Fibroblast of peridontal ligament (primary cell): ENCODE results near the gene STK39.
"Not testable (repeated sequence)": the region's sequence is repeated elsewhere in the genome, so short reads cannot be mapped to it uniquely, and the experiment has no call there.

Experiments used
- DNase-seq: peaks from one replicate; pipeline ENCODE4 v3.0.0-alpha.2; 2010; ENCODE audit errors: extremely low read depth

The STK39 gene

DNA sequence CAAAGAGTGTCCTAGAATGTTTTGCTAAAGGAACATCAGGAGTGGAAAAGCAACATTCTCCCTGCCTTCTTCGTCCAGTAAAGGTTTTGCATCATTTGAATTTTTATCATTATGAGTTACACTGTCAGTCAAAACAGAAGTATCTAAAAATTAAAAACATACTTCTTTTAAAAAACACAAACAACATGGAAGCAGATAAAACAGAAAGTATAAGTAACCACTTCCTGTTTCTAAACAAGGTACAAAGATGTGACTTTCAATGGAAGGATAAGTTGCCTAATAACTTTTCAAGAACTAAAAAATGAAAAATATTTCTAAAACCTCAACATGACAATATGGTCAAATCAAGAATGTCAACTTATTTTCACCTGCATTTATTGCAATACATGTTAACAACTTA, 158.2 kb downstream of the STK39 start:
- no peak for DNase-seq

DNA sequence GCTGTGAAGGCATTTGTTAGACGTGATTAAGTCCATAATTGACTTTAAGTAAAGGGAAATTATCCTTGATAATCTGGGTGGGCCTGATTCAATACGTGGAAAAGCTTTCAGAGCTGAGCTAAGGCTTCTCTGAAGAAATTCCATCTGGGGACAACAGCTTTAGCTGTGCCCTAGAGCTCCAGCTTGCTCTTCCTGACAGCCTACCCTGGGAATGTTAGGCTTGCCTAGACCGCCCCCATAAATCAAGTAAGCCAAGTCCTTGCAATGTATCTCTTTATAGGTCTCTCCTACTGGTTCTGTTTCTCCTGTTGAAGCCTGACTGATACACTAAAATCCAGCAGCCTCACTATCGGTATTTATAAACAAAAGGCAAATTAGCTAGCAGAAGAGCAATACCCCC, 160.0 kb downstream of the STK39 start:
- DNase-seq: no peak

DNA sequence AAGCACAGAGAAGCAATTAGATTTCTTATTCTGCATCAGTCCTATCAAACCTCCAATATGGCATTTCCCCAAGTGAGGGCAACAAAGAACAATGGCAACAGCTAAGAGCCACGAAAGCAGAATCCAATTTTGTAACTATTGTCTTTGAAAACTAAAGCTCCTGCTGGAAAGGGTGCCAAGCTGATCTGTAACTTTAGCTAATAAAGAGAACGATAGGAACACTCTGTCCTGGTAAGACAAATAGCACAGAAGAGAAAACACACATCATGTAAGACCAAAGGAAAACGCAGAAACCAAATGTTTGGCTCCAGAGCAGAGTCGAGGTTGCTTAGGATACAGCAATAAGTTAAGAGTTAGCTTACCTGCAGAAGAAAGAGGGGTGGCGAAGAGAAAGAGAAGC, 160.5 kb downstream of the STK39 start:
- no peak for DNase-seq

DNA sequence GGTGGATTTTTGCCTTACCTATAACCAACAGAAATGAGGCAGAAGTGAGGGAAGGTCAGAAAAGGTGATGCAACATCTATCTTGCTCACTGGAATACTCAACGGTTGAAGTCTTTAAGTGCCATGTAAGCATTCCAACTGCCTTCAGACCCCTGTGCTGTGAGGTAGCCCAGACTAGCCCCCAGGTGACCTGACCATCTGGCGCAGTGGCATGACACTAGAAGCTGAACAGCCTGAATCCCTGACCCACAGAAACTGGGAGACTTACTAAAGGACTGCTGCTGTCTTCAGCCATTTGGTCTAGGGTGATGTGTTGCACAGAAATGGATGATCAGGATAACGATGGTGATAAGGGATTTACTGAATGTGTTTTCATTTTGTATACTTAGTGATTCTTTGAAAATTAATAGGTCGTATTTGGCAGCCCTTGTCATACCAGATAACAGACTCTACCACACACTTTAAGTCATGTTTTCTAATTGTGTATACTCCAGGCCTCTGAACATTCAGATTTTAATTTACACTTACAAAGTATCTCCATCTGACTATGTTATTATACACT, 161.5 kb downstream of the STK39 start:
- no peak for DNase-seq

DNA sequence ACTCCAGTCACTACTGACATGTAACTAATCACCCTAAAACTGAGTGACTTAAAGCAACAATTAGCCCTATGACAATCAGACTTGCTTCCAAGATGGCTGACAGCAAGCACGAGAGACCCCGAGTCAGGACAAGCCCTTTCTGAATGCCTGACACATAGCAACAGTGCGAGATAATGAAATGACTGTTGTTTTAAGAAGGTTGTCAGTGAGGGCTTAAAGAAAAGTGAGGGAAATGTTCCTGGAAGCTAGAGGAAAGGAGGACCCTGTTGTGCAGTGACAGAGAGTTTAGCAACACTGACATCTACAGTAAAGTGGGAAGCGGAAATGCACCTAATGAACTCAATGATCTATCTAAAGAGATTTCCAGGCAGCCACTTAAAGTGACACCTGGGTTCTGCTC, 163.1 kb downstream of the STK39 start:
- no peak for DNase-seq

DNA sequence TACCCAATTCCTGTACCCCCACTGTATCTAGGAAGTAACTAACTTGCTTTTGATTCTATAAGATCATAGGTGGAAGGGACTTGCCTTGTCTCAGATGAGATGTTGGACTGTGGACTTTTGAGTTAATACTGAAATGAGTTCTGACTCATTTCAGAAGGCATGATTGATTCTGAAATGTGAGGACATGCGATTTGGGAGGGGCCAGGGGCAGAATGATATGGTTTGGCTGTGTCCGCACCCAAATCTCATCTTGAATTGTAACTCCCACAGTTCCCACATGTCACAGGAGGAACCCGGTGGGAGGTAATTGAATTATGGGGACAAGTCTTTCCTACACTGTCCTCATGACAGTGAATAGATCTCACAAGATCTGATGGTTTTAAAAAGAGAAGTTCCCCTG, 165.9 kb downstream of the STK39 start:
- not testable (repeated sequence) for DNase-seq

DNA sequence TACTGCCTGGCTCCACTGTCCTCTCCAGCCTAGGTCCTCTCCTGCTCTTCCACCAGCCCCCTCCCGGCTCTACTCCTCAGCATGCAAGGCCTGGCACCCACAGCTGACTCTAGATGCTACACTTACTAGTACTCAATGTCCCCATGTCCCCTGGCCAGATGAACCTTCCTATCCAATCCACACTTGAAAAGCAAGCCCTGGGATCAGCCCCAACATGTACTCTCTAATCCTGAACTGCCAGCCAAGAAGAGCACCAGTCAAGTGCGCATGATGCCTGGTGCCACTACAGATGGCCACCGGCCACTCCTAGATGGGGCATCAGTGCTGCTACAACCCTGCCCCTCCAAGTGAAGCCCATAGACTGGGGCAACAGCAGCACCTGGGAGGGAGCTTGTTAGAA, 168.2 kb downstream of the STK39 start:
- no peak for DNase-seq

DNA sequence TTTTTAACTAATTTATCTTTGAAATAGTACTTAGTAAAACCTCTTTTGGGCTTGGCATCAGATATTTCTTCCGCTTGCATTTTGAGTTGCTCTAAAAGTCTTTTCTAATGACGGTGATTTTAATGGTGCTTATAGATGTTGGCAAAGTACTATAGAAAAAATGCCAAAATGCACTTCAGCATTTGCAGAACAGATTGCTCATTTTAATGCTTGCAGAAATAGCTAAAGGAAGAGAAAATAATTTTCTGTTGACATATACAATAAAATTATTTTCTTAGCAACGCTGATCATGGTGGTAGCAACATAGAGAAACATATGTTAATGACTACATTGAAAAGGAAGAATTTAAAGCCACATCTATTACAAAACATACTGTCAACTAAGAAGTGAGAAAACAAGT, 170.7 kb downstream of the STK39 start:
- DNase-seq: no peak

DNA sequence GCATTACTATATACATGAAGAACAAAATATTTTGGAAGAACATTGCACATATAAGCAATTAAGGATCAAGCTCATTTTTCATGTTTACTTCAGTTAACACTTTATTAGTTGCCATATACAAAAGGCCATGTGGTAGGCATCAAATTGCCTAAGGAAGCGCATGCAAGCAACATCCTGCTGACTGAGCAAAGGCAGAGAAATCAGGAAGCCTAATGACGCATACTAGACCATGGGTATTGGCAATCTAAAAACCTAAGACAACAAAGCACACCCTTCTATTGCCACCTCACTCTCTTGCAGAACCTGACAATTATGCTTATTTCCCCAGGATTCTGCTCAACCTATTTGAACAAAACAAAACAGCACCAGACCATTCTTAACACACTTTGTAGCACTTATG, 171.9 kb downstream of the STK39 start:
- peak; percentile 18 for DNase-seq

DNA sequence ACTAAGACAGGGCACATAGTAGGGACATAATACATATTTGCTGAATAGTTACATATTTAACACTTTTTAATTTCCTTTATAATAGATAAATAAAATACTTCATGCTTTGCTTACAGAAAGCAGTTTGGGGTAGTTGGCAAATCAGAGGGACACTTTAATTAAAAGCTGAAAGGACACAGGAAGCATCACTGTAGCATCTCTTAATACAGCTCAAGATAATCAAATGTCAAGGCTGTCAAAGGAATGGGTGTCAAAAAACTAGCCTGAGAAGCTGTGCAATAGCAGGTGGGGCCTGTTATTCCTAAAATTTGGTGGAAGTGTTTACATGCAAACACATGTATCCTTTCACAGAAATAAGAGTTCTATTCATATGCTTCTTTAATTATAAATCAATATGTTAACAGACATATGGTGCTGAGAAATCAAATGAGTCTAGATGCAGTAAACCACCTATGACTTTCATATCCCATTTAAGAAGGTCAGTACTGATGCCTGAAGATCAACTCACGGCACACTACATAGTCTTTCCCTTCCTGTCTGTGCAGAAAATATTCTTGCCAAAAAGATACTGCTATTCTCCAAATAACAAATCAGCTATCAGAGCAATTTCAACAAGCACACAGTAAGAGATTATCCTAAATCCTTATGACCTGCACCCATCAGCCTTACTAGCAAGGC, 174.6 kb downstream of the STK39 start:
- no peak for DNase-seq

DNA sequence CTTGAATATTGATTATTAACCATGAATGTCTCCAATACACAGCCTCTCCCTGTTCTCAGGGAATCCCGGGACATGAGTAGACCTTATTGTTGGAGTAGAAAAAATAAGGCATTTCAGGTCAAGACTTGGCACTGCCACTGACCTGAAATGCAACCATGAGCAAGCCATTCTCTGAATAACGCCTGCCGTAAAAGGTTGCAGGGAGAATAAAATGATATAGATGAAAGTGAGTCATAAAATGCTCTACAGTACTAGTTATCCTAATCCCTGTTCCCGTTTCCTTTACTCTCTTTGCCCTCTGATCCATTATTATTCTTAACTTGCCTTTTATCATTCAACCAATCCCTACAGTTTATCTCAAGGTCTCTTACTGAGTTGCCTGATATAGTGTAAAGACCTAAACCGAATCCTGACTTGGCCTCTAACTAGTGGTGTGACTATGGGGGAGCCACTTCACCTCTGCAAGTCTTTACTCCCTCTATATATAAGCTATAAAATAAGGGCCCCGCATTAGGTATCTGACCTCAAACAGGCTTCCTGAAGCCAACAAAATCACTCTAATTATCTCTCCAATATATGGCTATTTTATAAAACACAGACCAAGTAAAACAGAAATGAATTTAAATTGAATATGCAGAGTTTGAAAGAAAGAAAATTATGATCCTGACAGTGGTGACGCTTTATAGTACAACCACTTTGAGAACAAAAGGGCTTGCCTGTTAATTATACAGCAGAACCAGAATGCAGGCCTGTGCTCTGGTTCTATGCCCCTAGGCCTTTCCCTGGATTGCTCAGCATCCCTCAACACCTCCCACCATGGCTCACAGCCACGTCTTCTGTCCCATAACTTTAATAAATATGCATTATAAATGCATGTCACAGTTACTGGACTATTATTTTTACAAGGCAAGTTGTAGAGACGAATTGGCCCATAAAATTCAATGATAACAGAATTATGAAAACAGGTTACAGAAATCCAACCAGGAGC, 183.1 kb downstream of the STK39 start:
- no peak for DNase-seq

DNA sequence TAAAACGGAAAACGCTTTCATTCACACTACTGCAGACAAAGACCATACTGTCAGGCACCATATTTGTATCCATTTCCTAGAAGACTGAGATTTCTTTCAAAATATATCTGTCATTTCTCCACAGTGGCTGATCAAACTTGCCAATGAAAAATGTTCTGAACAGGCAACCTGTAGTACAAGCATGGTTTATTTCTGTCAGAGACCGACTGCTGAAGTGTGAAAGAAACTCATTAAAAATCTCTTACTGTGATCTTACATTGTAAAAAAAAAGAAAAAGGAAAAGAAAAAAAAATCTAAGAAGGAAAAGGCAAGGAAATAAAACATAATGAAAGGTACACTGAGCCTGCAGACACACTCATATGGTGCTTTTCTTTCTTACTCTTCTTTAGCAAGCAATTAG, 184.5 kb downstream of the STK39 start:
- no peak for DNase-seq

DNA sequence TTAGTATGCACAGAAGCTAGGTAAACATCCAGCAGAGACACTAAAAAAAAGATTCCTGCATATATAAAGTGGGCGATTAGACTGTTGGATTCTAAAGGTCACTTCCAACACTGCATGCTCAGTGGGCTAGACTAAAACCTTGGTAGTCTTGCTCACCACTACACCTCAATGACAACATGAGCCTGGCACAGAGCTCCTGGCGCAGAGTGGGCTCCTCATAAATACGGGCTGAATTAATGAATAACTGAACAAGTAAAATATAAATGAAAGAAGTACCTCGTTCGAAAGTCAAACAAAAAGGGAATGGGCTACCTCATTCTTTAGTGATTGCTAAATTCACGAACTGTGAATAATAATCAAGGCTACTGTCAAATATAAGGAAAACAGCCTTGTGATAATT, 185.3 kb downstream of the STK39 start:
- DNase-seq: no peak

DNA sequence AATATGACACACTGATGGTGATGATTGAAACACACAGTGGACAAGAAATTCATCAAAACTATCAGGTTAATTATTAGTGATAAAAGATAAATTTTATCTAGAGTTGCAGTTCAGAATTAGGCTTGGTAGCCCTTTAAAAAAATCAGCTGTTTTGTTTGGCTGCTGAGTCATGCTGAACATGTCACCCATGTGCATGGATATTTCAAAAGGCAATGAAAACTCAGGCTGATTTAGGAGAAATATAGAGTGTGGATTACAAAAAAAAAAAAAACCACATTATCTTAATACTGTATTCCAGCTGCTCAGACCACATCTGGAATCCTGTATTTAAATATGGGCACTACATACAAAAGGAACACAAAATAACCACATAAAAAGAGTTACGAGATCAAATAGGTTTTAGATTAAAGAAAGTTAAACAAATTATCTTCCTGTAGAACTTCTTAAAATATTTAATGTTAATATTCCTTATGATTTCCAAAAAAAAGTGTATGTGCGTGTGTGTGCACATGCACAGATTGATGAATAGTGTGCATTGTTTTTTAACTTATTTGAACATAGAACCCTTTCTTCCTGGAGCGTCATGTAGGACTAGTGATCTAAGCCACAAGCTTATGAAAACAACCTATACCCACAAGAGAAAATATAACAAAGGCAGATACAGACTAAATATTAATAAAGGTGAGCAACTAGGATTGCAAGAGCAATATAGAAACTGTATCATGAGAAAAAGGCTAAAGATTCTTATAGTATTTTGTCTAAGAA, 186.2 kb downstream of the STK39 start:
- DNase-seq: peak; percentile 78

DNA sequence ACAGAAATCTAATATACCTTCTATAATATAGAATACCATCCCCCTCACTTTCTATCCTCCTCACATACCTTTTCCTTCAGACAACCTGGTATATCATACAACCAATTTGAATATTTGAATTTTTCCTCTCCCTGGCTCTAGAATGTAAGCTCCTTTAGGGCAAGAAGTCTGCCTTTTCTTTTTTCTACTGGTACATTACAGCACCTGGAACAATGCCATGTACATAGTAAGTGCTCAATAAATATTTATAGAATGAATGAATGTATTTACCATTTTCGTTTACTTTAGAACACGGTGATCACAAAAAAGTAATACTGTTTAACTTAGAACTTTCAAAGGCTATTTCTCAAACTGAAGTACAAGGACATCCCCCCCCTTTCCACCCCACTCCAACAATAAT, 187.6 kb downstream of the STK39 start:
- no peak for DNase-seq

DNA sequence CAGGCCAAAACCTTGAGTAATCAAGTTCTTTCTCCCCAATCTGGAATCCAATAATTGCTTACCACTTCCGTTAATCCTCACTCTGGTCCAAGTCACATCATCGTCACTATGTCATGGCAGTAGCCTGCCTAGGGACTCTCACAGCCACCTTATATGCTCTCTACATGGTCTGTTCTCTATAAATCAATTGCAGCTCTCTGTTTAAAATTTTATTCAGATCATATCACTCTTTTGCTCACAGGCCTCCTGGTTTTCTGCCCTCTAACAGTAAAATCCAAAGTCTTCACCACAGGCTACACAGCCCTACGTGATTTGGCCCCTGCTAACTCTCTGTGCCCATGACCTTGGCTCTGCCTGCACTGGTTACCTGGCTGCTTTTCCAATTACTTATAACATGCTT, 188.7 kb downstream of the STK39 start:
- no peak for DNase-seq

DNA sequence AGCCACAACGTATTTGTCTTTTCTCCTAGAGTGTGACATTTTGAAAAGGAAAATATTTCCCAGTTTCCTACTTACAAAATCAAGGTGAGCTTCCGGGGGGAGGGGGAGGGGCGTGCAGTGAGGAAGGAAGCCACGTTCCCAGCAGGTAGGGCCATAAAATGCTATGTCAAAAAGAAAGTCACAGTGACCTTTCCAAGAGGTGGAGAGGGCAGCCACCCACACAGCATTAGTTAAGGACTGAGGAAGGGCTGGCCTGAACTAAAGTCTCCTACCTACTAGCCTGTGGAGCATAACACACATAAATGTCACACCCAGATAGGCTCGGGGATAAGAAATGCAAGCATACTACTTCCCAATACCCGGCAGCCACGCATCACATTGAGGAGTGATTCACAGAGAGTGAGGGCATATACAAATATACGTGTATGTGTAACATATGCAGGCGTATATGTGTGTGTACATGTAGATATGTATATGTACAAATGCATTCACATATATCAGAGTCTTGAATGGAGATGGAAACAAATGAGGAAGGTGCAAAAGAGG, 191.1 kb downstream of the STK39 start:
- no peak for DNase-seq

DNA sequence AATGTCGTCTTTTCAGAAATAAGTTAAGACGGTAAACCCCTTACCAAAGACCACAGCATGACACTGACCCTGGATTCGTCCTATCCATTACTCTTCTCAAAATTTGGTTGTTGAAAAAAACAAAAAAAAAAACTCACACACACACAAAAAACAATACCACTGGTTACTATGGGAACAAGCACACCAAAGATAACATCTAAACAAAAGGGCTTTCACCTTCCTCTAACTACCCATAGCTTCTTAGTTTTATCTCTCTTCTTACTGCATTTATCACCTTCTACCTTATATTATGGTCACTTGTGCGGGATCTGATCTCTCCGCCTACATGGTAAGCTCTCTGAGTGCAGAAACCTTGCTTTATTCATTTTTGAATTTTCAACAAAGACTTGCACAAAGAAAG, 192.7 kb downstream of the STK39 start:
- DNase-seq: no peak

DNA sequence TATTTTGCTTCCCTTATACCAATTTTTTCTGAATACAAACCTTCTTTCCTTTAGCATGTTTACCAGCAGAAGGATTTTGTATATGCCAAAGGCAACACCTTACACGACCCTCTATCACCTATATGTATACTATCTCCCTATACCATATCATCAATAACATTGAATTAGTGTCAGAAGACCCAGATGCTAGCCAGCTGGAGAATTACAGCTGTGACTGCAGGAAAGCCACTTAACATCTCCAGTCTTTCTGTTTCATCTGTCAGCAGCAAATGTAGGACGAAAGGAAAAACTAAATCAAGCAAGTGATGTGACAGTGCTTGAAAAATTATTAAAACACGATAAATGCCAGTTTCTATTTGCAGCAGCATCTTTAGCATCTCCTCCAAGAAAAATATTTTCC, 193.7 kb downstream of the STK39 start:
- no peak for DNase-seq

DNA sequence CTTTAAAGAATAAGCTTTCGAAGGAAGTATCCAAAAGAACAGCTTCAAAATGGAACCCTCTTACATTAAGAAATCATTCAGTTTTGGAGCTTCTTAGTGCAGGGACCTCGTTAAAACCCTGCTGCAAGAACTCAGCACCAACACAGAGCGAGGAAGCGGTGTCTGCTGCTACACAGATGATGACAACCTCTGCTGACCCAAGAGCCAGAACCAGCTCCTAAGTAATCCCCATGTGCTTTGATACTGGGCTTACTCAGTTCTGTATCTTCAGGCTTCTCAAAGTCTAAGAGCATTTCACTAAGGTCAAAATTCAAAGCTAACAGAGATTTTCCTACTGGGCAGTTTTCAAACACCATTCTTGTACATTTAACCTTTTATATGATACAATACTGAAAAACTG, 194.6 kb downstream of the STK39 start:
- DNase-seq: no peak

DNA sequence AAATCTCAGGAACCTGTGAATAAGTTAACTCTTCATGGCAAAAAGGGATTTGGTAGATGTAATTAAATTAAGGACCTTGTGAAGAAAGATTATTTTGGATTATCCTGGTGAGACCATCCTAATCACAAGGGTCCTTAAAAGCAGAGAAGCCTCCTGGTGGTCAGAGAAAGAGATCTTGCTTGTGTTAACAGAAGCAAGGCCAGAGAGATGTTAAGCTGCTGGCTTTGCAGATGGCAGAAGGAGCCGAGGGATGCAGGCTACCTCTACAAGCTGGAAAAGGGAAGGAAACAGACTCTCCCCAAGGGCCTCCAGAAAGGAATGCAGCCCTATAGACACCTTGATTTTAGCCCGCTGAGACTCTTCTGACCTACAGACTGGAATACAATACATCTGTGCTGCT, 197.0 kb downstream of the STK39 start:
- no peak for DNase-seq

DNA sequence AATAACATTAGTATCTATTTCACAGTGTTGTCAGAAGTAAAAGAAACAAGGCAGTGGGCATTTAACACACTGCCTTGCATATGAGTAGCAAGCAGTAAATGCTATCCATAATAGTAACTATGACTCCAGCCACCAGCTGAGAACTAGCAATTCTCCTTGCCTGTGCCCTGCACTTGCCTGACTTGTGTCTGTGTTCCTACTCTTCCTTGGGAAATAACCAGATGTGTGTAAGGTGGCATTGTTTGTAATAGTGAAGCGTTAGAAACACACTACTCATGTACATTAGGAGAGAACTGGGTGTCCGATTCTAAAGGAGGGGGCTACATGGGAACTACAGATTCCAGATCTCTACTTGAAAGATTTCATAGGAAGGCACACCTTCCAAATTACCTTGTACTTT, 197.8 kb downstream of the STK39 start:
- no peak for DNase-seq
